GM12892 (cell line): ENCODE data around the gene PSAT1.

Source experiments
- POLR2A ChIP-seq: IDR thresholded peaks from 2 replicates; pipeline ENCODE4 v1.6.1; 2011; ENCODE audit warnings: low read depth, low read length, control low read depth
- POLR2AphosphoS5 ChIP-seq: IDR thresholded peaks from 2 replicates; pipeline ENCODE4 v1.6.1; 2011; ENCODE audit warnings: low read depth, low read length, control low read depth

GRCh38 chr9:78325343-78325742, 28.4 kb downstream of the PSAT1 start:
- TF ChIP-seq POLR2AphosphoS5 (no peak), POLR2A (no peak)
